HepG2 (cell line): ENCODE data around the gene HECTD4.

Experiments
- ATF6 ChIP-seq: sonication (generic); formaldehyde crosslinking; conservative IDR thresholded peaks from 2 replicates; pipeline ENCODE4 v1.4.0; 2020; ENCODE audit warnings: missing genetic modification reagents
- CTCF ChIP-seq: sonication (generic); formaldehyde crosslinking; IDR thresholded peaks from 2 replicates; pipeline ENCODE4 v1.5.0; 2020; ENCODE audit warnings: mild to moderate bottlenecking, missing genetic modification reagents, moderate library complexity
- ETV6 ChIP-seq: sonication (generic); formaldehyde crosslinking; conservative IDR thresholded peaks from 2 replicates; pipeline ENCODE4 v1.4.0; 2020; ENCODE audit warnings: missing genetic modification reagents
- HOXA3 ChIP-seq: sonication (generic); formaldehyde crosslinking; IDR thresholded peaks from 2 replicates; pipeline ENCODE4 v1.5.0; 2020; ENCODE audit warnings: missing genetic modification reagents
- MEIS2 ChIP-seq: sonication (generic); formaldehyde crosslinking; IDR thresholded peaks from 2 replicates; pipeline ENCODE4 v1.9.0; 2021; ENCODE audit warnings: mild to moderate bottlenecking, missing genetic modification reagents
- MXI1 ChIP-seq: IDR thresholded peaks from 3 replicates; pipeline ENCODE4 v1.6.1; 2012; ENCODE audit warnings: low read depth, low read length, inconsistent platforms, borderline replicate concordance
- NCOA5 ChIP-seq: sonication (generic); formaldehyde crosslinking; IDR thresholded peaks from 2 replicates; pipeline ENCODE4 v1.4.0; 2020; ENCODE audit warnings: missing genetic modification reagents
- NR1H2 ChIP-seq: sonication (generic); formaldehyde crosslinking; IDR thresholded peaks from 2 replicates; pipeline ENCODE4 v1.8.1; 2022; ENCODE audit warnings: low read depth, missing genetic modification reagents, borderline replicate concordance
- ZFP62 ChIP-seq: sonication (generic); formaldehyde crosslinking; IDR thresholded peaks from 2 replicates; pipeline ENCODE4 v1.4.0; 2020; ENCODE audit warnings: missing genetic modification reagents
- ZNF121 ChIP-seq: sonication (generic); formaldehyde crosslinking; IDR thresholded peaks from 2 replicates; pipeline ENCODE4 v1.5.0; 2020; ENCODE audit warnings: mild to moderate bottlenecking, missing genetic modification reagents
- ZNF274 ChIP-seq: sonication (generic); formaldehyde crosslinking; IDR thresholded peaks from 2 replicates; pipeline ENCODE4 v1.5.1; 2020; ENCODE audit warnings: mild to moderate bottlenecking, missing genetic modification reagents
- ZNF777 ChIP-seq: sonication (generic); formaldehyde crosslinking; IDR thresholded peaks from 2 replicates; pipeline ENCODE4 v1.4.0; 2020; ENCODE audit warnings: missing genetic modification reagents

- TF ChIP-seq ZFP62 (no peak), NCOA5 (CRISPR knock-in tag) (no peak), ZNF777 (CRISPR knock-in tag) (no peak), ZNF121 (CRISPR knock-in tag) (no peak), ETV6 (no peak), MEIS2 (CRISPR knock-in tag) (no peak), NR1H2 (no peak), HOXA3 (CRISPR knock-in tag) (no peak), MXI1 (no peak), CTCF (no peak), ZNF274 (CRISPR knock-in tag) (no peak), ATF6 (CRISPR knock-in tag) (no peak)
Measured at GRCh38 chr12:112359290-112359689, 22.9 kb downstream of the HECTD4 start.
